HEK293 (cell line): ENCODE data around the gene DNMT3B.

Source experiments
- CTCF ChIA-PET: fragments of 350-600 bp; formaldehyde crosslinking; extraction: SDS; loops from one replicate; lab custom pipeline; 2021; ENCODE audit warnings: antibody characterized with exemption; lab: Yijun Ruan, JAX
- POLR2A ChIA-PET: fragments of 300-600 bp; formaldehyde crosslinking; extraction: SDS; loops from one replicate; lab custom pipeline; 2020; ENCODE audit warnings: antibody characterized with exemption, inconsistent platforms; lab: Yijun Ruan, JAX
- H3K27ac ChIP-seq: fragments of 200-500 bp; sonication (Bioruptor generic); 2 replicates; pipeline ENCODE4 v1.5.1; 2014; ENCODE audit warnings: low read depth, low read length, control low read depth, inconsistent platforms; ENCODE audit errors: extremely low read depth
- H3K36me3 ChIP-seq, 2 experiments: fragments of 200-500 bp in 1 of 2; sonication (Bioruptor generic) in 1 of 2; 1 replicate in 1 of 2; 2 replicates in 1 of 2; pipeline ENCODE4 v1.5.1; 2014 to 2017; ENCODE audit warnings: inconsistent platforms in 2 of 2, low read length in 2 of 2; ENCODE audit not compliant: control insufficient read depth in 2 of 2, insufficient read depth in 1 of 2
- H3K4me1 ChIP-seq: fragments of 200-500 bp; sonication (Bioruptor generic); 2 replicates; pipeline ENCODE4 v1.5.1; 2014; ENCODE audit warnings: mild to moderate bottlenecking, low read length, inconsistent platforms; ENCODE audit not compliant: control insufficient read depth, insufficient read depth
- H3K4me3 ChIP-seq: 2 replicates; pipeline ENCODE4 v1.5.1; 2011; ENCODE audit warnings: low read depth, mild to moderate bottlenecking, control low read depth, low read length, moderate library complexity
- H3K9me3 ChIP-seq: fragments of 200-500 bp; sonication (Bioruptor generic); 2 replicates; pipeline ENCODE4 v1.5.1; 2014; ENCODE audit warnings: low read depth, low read length, inconsistent platforms; ENCODE audit not compliant: control insufficient read depth, insufficient read depth
- ATF2 ChIP-seq: fragments of 450-650 bp; formaldehyde crosslinking; IDR thresholded peaks from 2 replicates; pipeline ENCODE4 v1.5.1; 2016; ENCODE audit warnings: missing biosample characterization, missing genetic modification characterization, low read depth
- CTCF ChIP-seq: fragments of 450-650 bp; formaldehyde crosslinking; IDR thresholded peaks from 2 replicates; pipeline ENCODE4 v1.5.1; 2016; ENCODE audit warnings: missing biosample characterization, missing genetic modification characterization
- GLIS1 ChIP-seq: fragments of 450-650 bp; formaldehyde crosslinking; IDR thresholded peaks from 2 replicates; pipeline ENCODE4 v1.5.1; 2016; ENCODE audit warnings: missing biosample characterization, missing genetic modification characterization
- HOXC10 ChIP-seq: sonication (generic); formaldehyde crosslinking; IDR thresholded peaks from 2 replicates; pipeline ENCODE4 v1.8.1; 2023; ENCODE audit warnings: mild to moderate bottlenecking, missing genetic modification reagents
- SCRT1 ChIP-seq: fragments of 450-650 bp; formaldehyde crosslinking; IDR thresholded peaks from 2 replicates; pipeline ENCODE4 v1.5.1; 2016; ENCODE audit warnings: missing biosample characterization, missing genetic modification characterization, borderline replicate concordance
- YY2 ChIP-seq: fragments of 450-650 bp; formaldehyde crosslinking; IDR thresholded peaks from 2 replicates; pipeline ENCODE4 v1.5.1; 2016; ENCODE audit warnings: missing biosample characterization, missing genetic modification characterization
- ZBTB17 ChIP-seq: fragments of 450-650 bp; formaldehyde crosslinking; IDR thresholded peaks from 2 replicates; pipeline ENCODE4 v1.5.1; 2016; ENCODE audit warnings: missing biosample characterization, missing genetic modification characterization
- ZBTB7A ChIP-seq: fragments of 450-650 bp; formaldehyde crosslinking; IDR thresholded peaks from 2 replicates; pipeline ENCODE4 v1.5.1; 2016; ENCODE audit warnings: low read depth, missing biosample characterization, missing genetic modification characterization
- ZNF112 ChIP-seq: fragments of 450-650 bp; formaldehyde crosslinking; IDR thresholded peaks from 2 replicates; pipeline ENCODE4 v1.5.0; 2017; ENCODE audit warnings: missing biosample characterization, missing genetic modification characterization
- ZNF132 ChIP-seq: fragments of 450-650 bp; formaldehyde crosslinking; IDR thresholded peaks from 2 replicates; pipeline ENCODE4 v1.5.1; 2017; ENCODE audit warnings: missing biosample characterization, missing genetic modification characterization, borderline replicate concordance
- ZNF155 ChIP-seq: fragments of 450-650 bp; formaldehyde crosslinking; IDR thresholded peaks from 2 replicates; pipeline ENCODE4 v1.5.1; 2016; ENCODE audit warnings: missing biosample characterization, missing genetic modification characterization
- ZNF239 ChIP-seq: fragments of 450-650 bp; formaldehyde crosslinking; IDR thresholded peaks from 2 replicates; pipeline ENCODE4 v1.5.1; 2016; ENCODE audit warnings: missing biosample characterization, missing genetic modification characterization
- ZNF354C ChIP-seq: fragments of 450-650 bp; formaldehyde crosslinking; IDR thresholded peaks from 2 replicates; pipeline ENCODE4 v1.5.1; 2016; ENCODE audit warnings: missing biosample characterization, missing genetic modification characterization, low read depth, borderline replicate concordance
- ZNF548 ChIP-seq: fragments of 450-650 bp; formaldehyde crosslinking; IDR thresholded peaks from 2 replicates; pipeline ENCODE4 v1.5.1; 2016; ENCODE audit warnings: missing biosample characterization, missing genetic modification characterization
- ZNF560 ChIP-seq: fragments of 450-650 bp; formaldehyde crosslinking; IDR thresholded peaks from 2 replicates; pipeline ENCODE4 v1.5.1; 2017; ENCODE audit warnings: missing biosample characterization, missing genetic modification characterization, borderline replicate concordance
- ZNF596 ChIP-seq: fragments of 450-650 bp; IDR thresholded peaks from 2 replicates; pipeline ENCODE4 v1.5.0; 2018; ENCODE audit warnings: missing biosample characterization, mild to moderate bottlenecking, missing genetic modification characterization, moderate library complexity
- ZNF701 ChIP-seq: fragments of 450-650 bp; formaldehyde crosslinking; IDR thresholded peaks from 2 replicates; pipeline ENCODE4 v1.5.1; 2016; ENCODE audit warnings: missing biosample characterization, missing genetic modification characterization
- ZNF76 ChIP-seq: fragments of 450-650 bp; formaldehyde crosslinking; IDR thresholded peaks from 2 replicates; pipeline ENCODE4; 2016; ENCODE audit warnings: low read depth, missing biosample characterization, missing genetic modification characterization, borderline replicate concordance
- ZNF776 ChIP-seq: fragments of 450-650 bp; formaldehyde crosslinking; IDR thresholded peaks from 2 replicates; pipeline ENCODE4 v1.5.0; 2017; ENCODE audit warnings: missing biosample characterization, missing genetic modification characterization, borderline replicate concordance
- TF ChIP-seq, protein P1 (sequence below): fragments of 450-650 bp; formaldehyde crosslinking; IDR thresholded peaks from 2 replicates; pipeline ENCODE4 v1.5.1; 2016; ENCODE audit warnings: missing biosample characterization, missing genetic modification characterization

DNMT3B gene

DNA sequence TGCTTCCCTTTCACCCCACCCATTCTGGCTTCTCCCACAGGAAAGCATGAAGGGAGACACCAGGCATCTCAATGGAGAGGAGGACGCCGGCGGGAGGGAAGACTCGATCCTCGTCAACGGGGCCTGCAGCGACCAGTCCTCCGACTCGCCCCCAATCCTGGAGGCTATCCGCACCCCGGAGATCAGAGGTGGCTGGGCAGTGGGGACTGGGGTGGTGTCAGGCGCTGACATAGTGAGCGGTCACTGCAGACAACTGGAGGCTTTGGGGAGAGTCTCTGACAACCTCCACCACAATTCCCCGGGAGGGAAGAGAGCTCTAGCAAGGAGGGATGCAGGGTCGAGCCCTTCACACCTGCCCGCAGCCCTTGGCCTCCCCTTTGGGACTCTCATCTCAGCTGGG, 18.1 kb downstream of the DNMT3B start:
- POLR2A ChIA-PET, result no interaction called here
- peaks cover 3% of the 10 kb centered on the region; the same call in 1 of the 2 replicates for H3K4me1 ChIP-seq
- peaks cover 4 to 41% of the 10 kb centered on the region in 2 experiments; a peak in 2 of 3 replicates for H3K36me3 ChIP-seq
- H3K4me3 ChIP-seq, result no peak overlapping the region
- TF ChIP-seq ZNF560 (tag by site-specific recombination) (no peak), ZBTB7A (no peak), GLIS1 (no peak)
- TF ChIP-seq, all 188 proteins: peak for 0
- Histone ChIP-seq H3K27ac (no peak overlapping the region), H3K9me3 (no peaks in the 10 kb centered on the region)
- CTCF ChIA-PET, result interaction anchor here (0.9 to 6.8 kb wide), 3 partner anchors 16 to 114 kb away, joined by 3 to 244 read pairs (median 3); partner anchors contain the start of gene C20orf203

- H3K27ac ChIP-seq, result no peak overlapping the region
- H3K36me3 ChIP-seq, result peaks cover 4 to 48% of the 10 kb centered on the region in 2 experiments; a peak in 2 of 3 replicates
- peaks cover 3% of the 10 kb centered on the region; the same call in 1 of the 2 replicates for H3K4me1 ChIP-seq
- ChIA-PET CTCF (interaction anchor here (0.6 to 6.8 kb wide), 4 partner anchors 15 to 130 kb away, joined by 3 to 244 read pairs (median 4); partner anchors contain the start of gene C20orf203), POLR2A (no interaction called here)
- H3K4me3 ChIP-seq, result no peak overlapping the region
- TF ChIP-seq ATF2 (tag by site-specific recombination) (no peak), ZNF548 (no peak), ZNF596 (tag by site-specific recombination) (no peak), ZNF776 (tag by site-specific recombination) (no peak), ZNF76 (no peak), ZNF701 (no peak), ZNF239 (tag by site-specific recombination) (no peak), SCRT1 (tag by site-specific recombination) (no peak), ZNF132 (tag by site-specific recombination) (no peak), ZNF112 (tag by site-specific recombination) (no peak), CTCF (no peak), ZBTB17 (tag by site-specific recombination) (no peak), YY2 (tag by site-specific recombination) (no peak), ZNF354C (tag by site-specific recombination) (no peak), ZNF155 (tag by site-specific recombination) (no peak), HOXC10 (no peak)
- TF ChIP-seq, protein P1, sequence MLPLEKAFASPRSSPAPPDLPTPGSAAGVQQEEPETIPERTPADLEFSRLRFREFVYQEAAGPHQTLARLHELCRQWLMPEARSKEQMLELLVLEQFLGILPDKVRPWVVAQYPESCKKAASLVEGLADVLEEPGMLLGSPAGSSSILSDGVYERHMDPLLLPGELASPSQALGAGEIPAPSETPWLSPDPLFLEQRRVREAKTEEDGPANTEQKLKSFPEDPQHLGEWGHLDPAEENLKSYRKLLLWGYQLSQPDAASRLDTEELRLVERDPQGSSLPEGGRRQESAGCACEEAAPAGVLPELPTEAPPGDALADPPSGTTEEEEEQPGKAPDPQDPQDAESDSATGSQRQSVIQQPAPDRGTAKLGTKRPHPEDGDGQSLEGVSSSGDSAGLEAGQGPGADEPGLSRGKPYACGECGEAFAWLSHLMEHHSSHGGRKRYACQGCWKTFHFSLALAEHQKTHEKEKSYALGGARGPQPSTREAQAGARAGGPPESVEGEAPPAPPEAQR, result no peak
- TF ChIP-seq, all 188 proteins: peak for 0
- no peaks in the 10 kb centered on the region for H3K9me3 ChIP-seq
Measured at GRCh38 chr20:32780749-32781655, 18.8 kb downstream of the DNMT3B start.
